Glomerular endothelial cell (primary cell): ENCODE data around the gene TRABD2B. TPM values are rescaled to one million over a fixed set of nuclear protein-coding genes. Genes with fewer than 3 reads are reported as not detected.

Source experiments
- DNase-seq: peaks from one replicate; pipeline ENCODE4 v3.0.0-alpha.2; 2011; ENCODE audit warnings: low read depth, low spot score; ENCODE audit errors: extremely low read depth
- total RNA-seq: library from RNA; depleted of rRNA; stranded (reverse); fragments of >200 nt; gene quantifications from 2 replicates; pipeline ENCODE4 v1.2.3, GENCODE V29; 2015

TRABD2B gene
- total RNA-seq, 1 donor from 2014 or later: 0.06 TPM

DNA sequence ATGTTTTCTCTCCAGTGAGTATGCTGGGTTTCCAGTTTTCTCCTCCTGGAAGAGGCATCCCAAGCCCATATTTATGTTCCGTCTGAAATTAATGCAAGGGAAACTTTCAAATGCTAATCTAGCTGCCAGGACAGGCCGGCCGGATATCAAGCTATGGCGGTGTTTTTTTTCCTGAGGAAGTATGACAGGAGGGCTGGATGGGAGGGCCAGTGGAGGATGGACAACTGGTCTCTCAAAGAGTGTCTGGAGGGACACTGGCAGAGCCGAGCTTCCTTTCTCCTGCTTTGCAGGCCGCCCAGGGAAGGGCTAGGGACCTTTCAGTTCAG is 212.7 kb downstream of the TRABD2B start:
- DNase-seq: no peak

DNA sequence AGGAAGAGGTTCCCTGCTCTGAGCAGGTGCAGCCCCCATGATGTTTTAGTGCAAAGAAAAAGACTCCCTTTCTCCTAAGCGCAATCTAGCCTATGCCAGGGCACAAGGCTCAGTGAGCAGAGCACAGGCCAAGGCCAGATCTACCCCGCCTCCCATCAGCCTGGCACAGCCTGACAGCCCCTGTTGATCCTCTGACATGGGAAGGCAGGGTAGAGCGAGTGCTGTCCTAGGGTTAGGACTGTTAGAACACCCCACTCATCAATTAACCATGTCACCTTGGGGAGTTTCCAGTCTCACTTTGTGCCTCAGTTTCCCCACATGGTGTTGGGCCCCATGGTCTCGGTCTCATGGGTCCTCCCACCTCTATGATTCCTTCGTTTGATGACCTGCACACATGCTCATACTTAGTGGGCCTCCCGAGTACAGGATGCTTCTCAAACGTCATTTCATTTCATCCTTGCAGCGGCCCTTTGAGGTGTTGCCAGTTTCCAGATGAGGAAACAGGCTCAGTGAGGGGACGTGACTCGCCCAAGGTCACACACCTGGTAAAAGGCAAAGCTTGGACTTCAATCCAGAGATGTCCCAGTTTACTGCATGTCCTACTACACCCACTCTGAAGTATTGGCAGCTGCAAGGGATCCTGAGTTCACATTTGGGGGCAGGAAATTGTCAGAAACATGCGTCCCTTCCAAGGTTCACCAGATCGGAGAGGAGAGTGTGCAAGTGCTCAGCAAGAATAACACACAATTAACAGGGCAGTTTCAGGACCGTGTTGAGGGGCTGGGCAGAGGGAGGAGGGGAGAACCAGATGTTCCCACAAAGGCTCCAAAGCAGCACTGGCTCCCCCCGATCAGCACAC is 213.3 kb downstream of the TRABD2B start:
- DNase-seq: no peak

DNA sequence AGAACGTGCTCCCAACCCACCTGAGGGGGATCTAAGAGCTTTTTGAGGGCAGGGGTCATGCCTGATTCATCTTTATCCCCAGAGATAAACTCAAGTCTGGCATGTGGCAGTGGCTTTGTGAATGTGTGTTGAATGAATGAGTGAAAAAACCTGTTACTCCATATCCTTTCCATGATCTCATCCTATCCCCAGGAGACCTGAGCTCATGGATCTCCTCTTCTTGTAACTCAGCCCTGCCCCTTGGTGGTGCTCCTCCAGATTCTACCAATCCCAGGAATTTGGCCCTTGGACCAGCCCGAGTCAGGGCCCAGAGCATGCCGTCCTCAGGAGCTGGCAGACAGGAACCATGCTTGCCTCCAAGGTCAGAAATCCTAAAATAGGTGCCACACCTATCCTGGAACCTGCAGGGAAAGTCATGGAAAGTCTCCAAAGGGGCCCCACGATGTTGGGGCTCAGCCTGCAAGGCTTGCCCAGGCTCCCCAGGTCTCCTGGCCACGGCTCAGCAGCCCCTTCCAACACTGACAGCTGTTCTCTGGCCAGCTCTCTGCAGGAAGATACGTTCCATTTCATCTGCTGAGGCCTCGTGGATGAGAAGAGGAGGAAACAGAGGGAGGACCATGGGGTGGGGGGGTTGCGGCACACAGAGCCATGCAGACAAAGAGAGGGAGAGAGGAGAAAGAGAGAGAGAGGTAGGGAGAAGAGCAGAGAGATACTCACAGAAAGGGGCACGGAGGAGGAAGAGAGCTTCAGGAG is 214.6 kb downstream of the TRABD2B start:
- no peak for DNase-seq

DNA sequence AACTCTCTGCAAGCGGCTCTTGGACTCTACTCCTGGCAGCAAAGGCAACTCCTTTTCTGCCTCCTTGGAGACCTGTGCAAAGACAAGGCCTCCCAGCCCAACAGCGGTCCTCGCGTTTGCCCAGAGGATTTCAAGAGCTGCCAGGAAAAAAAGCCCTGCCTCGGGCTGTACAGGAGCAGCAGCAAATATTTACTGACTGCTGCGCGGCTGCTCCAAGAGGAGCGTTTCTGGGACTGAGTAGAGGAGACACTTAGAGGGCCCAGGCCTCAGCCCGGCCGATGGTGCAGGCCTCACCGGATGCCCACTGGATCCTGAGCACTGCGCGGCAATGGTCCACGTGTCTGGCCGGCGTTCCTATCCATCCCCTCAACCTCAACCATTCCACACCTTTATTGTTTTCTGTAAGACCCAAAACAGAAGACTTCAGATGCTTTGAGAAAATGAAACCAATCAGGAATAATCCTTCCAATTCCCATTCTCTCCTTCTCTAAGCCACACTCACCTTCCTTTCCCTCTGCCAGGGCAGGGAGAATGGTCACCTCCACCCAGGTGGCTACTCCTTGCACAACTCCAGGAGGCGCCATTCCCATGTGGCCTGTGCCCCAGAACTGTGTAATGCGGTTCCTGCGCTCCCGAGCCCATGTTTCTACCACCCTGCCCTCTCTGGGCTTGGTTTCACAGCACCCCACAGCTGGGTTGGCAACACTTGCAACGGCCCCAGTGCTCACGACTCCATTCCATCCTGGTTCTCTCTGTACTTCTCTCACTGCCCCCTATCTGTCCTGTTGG is 215.8 kb downstream of the TRABD2B start:
- no peak for DNase-seq

DNA sequence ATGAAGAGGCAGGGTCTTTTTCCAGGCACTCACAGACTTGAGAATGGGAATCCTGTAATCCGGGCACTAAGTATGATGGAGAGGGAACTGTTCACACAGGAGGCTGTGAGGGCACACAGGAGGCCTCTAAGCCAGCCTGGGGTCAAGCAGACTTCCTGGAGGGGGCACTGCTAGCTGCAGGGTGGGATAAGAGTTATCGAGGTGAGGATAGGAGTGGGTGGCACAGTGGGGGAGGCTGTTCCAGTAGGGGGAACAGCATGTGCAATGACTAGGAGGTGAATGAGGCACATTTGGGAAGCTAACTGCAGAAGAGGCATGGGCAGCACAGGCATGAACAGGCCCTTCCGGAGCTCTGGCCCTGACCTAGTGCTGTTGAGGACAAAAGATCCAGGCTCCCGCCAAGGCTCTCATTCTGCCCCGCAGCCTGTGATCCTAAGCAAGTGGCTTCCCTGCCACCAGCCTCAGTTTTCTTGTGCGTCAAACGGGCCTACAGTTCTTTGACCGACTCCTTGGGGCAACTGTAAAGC is 216.7 kb downstream of the TRABD2B start:
- no peak for DNase-seq

DNA sequence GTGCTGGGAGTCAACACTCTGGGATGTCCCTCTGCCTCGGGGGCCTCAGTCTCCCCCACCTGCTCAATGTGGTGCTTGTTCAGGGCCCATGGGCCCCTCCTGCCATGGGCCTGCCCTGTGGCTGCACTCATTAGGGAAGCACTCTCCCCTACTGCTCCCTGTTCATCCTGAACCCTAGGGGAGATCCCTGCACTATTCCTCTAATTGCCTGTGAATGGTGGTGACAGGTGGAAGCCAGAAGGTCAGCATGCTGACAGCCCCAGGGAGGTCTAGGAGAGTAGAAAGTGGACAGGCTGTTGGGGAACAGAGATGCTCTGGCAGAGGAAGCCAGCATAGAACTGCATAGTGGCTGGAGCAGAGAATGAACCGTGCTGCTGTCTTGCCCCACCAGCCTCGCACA is 217.6 kb downstream of the TRABD2B start:
- DNase-seq: no peak

DNA sequence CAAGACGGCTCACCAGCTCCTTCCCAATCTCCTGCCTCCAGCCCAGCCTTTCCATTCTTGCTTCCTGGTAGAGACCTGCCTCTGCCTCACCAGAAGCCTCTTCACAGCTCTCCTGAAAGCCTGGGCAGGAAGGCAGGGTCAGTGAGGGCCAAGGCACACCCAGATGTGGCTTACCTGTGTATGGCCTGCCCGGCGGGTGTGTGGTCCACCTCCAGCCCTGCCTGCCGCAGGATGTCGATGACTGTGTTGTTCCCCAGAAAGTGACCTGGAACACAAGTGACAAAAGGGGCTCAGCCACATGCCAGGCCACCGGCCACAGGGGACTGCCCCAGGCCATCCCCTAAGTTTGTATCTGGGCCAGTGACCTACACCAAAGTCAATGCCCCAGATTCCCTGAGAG is 218.9 kb downstream of the TRABD2B start:
- no peak for DNase-seq

DNA sequence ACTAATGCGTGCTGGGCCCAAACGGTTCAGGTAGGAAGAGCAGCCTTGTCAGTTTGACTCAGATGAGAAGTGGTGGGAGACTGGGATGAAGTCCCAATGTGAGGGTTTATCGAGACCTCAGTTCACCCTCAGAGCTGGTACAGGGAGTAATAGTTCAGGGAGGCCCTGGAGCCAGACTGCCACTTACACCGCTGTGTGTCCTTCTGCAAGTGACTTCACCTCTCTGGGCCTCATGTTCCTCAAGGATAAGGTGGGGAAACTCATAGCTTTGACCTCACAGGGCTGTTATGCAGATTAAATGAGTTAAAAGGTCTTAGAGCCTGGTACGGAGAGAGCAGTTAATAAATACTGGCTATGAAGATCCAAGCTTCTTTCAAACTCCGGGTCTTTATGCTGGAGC is 219.9 kb downstream of the TRABD2B start:
- no peak for DNase-seq

DNA sequence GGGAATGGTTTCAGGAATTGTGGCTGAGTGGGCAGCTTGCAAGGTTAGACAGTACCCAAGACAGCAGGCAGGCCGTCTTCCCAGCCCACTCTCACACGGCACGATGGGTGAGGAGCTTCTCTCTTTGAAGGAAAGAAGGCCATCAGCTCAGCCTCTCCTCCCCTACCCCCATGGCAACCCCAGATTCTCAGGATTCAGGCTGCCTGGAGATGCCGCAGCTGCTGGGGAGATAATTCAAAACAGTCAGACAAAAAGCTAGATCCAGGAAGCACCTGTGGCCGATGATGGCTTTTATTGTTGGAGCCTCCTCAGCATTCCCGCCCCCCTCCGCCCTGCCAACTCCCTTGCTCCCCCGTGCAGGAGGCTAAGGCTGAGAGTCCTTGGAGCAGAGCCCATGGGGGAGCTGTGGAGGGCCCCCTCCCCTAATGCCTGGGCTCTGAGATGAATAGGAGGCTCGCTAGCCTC is 220.5 kb downstream of the TRABD2B start:
- no peak for DNase-seq

DNA sequence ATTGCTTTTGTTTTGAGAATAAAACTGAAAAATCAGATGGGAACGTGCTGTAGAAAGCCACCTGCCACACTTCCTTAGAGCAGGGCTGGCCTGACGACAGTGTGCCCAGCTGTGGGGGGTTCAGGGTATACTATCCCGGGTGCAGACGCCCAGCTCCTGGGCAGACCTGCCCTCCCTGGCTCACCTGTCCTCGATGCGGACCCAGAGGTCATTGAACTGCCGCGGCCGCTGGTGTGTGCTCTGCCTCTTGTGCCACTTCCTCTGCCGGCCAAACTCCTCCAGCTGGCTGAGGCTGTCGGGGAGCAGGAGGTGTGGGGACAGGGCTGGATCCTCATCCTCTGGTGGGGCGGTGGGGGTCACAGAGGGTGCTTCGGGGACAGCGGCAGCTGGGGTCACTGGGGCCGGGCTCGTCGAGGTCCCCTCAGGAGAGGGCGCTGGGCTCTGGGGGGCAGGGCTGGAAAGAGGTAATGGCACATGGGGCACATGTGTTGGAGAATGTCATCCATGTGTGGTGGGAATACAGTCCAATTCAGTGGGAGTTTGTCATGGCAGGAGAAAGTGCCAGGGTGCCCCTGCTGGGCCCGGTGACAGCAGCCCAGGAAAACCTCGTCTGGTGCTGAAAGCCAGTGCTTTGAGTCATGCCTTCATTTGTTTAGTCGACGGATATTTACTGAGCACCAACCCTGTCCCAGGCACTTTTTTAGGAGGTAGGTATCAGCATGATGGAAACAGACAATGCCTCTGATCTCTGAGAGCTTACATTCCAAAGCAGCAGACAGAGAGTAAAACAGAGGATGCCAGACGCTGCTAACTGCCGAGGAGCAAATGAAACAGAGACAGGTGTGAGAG is 222.0 kb downstream of the TRABD2B start:
- DNase-seq: no peak

DNA sequence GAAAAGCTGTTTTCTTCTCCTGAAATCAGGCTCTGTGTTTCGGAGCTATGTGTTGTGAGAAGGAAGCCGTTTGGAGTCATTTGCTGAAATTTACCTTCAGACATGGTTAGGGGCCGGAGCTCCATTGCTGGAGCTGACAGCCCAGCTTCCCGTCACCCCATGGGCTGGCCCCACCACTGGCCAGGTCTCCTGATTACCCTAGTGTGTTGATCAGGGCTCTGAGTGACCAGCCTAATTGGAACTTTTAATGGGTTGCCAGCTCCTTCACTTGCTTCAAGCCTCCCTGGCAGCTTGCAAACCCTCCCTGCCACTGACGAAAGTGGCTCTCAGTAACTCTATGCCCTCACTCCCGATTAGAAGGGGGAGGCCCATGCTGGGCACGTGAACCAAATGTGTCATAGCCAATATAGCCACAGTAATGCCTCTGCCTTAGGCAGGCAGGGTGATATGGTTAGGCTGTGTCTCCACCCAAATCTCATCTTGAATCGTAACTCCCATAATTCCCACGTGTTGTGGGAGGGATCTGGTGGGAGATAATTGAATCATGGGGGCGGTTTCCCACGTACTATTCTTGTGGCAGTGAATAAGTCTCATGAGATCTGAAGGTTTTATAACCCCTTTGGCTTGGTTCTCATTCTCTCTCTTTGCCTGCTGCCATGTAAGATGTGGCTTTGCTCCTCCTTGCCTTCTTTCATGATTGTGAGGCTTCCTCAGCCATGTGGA is 224.1 kb downstream of the TRABD2B start:
- no peak for DNase-seq

DNA sequence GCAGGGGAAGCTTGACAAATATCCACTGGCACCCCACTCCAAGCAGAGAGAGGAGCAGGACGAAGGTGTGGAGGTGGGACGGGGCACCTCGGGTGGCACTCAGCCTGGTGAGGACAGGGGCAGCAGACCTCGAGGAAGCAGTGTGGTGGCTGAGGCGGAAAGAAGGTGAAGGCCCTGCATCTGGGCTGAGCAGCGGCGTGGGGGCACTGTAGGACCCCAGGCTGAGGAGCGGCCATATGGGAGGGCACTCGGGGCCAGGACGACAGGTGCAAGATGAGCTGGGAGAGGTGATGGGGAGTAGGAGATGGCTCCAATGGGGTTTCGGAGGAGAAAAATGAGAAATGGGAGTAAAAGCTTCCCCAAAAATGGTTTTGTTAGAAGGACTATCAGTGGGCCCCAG is 224.9 kb downstream of the TRABD2B start:
- no peak for DNase-seq

DNA sequence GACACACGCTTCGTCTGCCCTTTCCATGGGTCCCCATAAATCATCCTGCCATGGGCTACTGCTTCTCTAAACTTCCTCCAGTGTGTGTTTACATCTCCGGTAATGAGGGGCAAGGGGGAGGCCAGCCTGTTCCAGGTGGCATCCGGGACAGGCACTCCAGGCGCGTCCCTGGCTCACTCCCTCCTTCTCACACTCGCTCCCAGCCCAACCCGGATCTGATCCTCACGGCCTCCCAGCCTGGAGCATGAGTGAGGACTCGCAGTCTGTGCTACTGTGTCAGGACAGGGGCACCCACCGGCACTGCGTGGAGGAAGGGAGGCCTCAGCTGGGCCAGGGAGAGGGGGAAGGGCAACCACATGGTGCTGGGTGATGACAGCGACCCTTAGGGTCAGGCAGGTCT is 225.4 kb downstream of the TRABD2B start:
- DNase-seq: no peak

DNA sequence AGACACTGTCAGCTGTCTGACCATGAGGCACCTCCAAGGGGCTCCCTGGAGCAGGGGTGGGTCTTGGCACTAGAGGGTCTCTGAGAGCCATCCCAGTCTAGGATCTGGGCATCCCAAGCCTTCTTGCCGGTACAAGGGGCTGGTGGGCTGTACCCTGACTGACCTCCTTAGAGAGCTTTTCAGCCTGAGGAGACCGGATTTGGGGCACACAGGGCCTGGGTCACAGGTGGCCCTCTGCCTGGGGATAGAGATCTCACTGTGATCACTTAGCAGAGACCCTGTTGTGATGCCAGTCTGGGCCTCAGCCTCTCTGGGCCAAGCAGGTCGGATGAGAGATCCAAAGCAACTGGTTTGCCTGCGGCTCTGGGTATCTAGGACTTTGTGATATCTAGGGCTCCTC is 227.2 kb downstream of the TRABD2B start:
- DNase-seq: no peak

DNA sequence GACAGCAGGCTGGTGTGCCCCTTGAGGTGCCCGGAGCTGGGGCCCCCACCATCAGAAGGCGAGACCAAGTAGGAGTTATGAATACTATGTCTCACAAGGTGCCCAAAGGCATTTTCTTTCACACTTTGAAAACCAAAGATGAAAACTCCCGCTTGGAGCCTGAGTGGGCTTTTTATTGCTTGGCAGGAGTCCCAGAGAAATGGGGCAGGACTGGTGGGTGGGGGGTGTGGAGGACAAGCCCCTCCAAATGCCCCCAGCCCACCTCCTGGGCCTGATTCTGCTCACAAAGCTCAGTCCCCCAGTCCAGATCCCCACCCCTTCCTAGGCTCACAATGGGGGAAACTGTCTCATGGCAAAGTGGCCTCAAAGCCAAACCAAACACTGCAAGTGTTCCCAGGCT is 227.9 kb downstream of the TRABD2B start:
- no peak for DNase-seq

DNA sequence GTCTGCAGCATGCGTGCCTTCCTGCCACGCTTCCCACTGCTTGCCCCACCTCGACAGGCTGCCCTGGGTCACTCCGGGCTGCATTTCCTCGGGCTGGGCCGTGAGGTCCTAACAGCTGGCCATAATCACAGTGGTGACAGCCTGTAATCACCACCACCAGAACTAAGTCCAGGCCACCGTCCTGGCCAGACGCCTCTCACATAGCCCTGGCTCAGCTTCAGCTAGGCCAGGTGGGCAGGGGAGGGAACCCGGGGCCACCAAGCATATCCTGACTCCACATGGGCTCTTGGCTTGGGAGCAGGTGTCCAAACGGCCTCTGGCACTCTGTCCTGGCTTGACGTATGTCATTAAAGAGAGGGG is 229.5 kb downstream of the TRABD2B start:
- DNase-seq: no peak

DNA sequence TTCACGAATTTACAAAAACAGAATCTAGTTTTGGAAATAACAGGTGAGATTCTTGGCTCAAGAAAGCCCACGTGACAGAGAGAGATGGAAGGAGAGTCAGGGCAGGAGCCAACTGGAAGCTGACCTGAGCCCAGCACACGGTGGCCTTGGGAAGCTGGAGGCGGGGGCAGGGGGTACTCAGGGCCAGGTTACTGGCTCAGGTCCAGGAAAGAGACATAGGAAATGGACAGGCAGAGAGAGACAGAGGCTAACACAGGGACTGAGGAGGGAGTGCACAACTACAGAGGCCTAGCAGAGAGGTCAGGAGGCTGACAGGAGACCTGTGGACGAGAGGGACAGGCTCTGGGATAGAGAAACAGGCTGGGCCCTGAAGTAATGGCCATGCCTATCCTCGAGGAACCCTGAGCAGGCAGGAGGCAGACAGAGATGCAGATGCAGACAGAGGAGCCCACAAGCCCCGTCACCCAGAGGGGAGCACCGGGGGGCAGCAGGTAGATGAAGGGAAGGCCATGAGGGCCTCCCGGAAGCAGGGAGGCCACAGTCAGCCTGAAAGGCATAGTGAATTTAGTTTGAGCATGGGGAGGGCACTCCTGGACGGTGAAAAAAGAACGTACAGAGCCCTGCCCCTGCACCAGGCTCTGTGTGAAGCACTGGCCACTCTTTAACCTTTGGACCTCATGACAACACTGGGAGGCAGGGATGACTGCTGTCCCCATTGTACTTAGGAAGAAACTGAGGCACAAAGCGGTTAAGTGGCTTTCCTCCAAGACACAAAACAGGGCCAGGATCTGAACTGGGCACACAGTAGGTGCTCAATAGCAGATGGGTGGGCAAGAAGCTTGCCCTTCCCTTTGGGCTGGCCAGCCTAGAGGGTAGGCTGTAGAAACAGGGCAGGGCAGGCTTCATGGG is 230.1 kb downstream of the TRABD2B start:
- no peak for DNase-seq

DNA sequence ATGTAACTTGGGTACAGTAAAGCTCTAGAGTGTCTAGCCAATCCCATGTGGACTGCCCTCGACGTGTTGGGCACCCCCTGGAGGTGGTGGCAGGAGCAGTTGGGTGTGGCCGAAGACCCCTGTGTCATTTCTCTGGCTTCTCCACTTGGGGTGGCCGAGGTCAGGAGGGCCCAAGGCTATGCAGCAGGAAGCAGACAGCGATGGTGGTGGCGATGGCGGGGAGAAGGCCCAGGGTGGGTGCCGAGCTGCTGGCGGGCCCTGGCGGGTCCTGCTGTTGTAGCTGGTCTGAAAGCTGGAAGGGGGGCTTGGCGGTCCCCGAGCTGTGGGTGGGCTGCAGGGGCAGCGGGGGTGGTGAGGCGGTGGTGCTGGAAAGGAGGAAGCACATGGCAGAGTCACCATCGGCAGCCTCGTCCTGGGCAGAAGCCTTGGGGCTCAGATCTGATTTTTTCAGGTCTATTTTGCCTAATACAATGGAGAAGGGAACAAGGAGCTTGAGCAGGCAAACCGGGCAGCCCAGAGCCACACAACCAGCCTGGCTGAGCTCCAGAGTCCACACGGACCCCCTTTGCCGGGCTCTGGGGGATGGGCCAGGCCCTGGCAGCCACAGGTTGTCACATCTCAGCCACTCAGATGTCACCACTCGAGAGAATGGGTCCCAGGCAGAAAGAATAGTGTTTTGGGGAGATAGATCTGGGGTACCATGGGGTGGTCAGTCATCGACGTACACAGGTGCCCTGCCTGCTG is 231.3 kb downstream of the TRABD2B start:
- DNase-seq: no peak
